Measurements from ENCODE around the gene PPARD. TPM values are rescaled to one million over a fixed set of nuclear protein-coding genes. Genes with fewer than 3 reads are reported as not detected.

PPARD gene
- total RNA-seq, 4 donors from 2014 or later: 6.3 to 16.7 (median 12.0) TPM

- peaks cover 68 to 82% of the 10 kb centered on the region in 2 donors for H3K4me1 ChIP-seq
- DNase-seq (peak in 1 of 2 donors; percentile 62), ATAC-seq (no peak)
- no peaks in the 10 kb centered on the region for H3K9me3 ChIP-seq
- peak overlapping the region; percentile 22 to 94 (median 62) for H3K27ac ChIP-seq
- intact Hi-C loops (cut with DNase I; ENCODE audit: low total_unique reads) (loop anchor here (10.0 kb wide), 1 partner anchor 1621 kb away; the partner anchor contains the start of gene IP6K3), in situ Hi-C loops (cut with MboI; ENCODE audit: low sequenced_read_pairs in 4 of 4) (no loop called here)
- no peaks in the 10 kb centered on the region for H3K27me3 ChIP-seq
- no peaks in the 10 kb centered on the region for H3K36me3 ChIP-seq
- TF ChIP-seq CTCF (IDR thresholded peaks at IDR 0.05 in 4 of 5, conservative IDR thresholded peaks at IDR 0.05 in 1 of 5) (no peak), POLR2A (IDR thresholded peaks at IDR 0.05) (no peak)
- no peak overlapping the region for H3K4me3 ChIP-seq
Measured at GRCh38 chr6:35365594-35366203, 23.3 kb downstream of the PPARD start.

DNA sequence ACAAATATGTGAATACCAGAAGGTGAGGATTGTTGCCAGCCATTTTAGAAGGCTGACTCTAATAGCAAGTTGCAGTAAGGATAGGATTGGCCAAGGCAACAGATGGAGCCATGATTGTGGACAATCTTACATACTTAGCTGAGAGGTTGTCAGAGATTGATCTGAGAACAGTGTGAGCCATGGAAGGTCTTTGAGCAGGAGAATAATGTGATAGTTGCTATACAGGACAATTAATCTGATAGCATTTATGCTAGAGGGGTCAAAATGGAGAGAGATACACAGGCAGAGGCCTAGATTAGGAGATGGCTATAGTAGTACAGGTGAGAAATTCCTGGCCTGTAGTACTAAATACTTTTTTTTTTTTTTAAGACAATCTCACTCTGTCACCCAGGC is 23.8 kb downstream of the PPARD start:
- Histone ChIP-seq H3K4me1 (peaks cover 68 to 82% of the 10 kb centered on the region in 2 donors), H3K9me3 (no peaks in the 10 kb centered on the region), H3K4me3 (no peak overlapping the region), H3K27ac (peak overlapping the region; percentile 14 to 94 (median 62)), H3K36me3 (no peaks in the 10 kb centered on the region), H3K27me3 (no peaks in the 10 kb centered on the region)
- in situ Hi-C loops (cut with MboI; ENCODE audit: low sequenced_read_pairs in 4 of 4) (no loop called here), intact Hi-C loops (cut with DNase I; ENCODE audit: low total_unique reads) (loop anchor here (10.0 kb wide), 1 partner anchor 1621 kb away; the partner anchor contains the start of gene IP6K3)
- TF ChIP-seq CTCF (IDR thresholded peaks at IDR 0.05 in 4 of 5, conservative IDR thresholded peaks at IDR 0.05 in 1 of 5) (no peak), POLR2A (IDR thresholded peaks at IDR 0.05) (no peak)
- ATAC-seq (no peak), DNase-seq (no peak)

DNA sequence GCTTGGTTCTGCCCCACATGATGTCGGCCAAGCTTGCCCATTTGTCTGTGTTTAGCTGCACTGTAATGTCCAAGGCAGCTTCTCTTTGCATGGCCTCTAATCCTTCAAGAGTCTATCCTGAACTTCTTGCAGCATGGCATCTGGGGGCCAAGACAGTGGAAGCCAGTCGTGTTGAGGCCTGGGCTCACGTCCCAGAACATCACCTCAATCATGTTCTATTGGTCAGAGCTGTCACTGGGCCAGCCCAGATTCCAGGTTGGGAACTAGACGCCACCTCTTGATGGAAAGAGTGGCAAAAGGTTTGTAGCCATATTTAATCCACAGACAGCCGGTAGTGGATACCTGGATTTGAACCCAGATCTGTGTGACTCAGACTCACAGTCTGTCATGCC is 25.3 kb downstream of the PPARD start:
- TF ChIP-seq CTCF (IDR thresholded peaks at IDR 0.05 in 4 of 5, conservative IDR thresholded peaks at IDR 0.05 in 1 of 5) (no peak), POLR2A (IDR thresholded peaks at IDR 0.05) (no peak)
- DNase-seq (peak; percentile 24 to 70), ATAC-seq (peak in 1 of 2 donors; percentile 13)
- no peaks in the 10 kb centered on the region for H3K9me3 ChIP-seq
- in situ Hi-C loops (cut with MboI; ENCODE audit: low sequenced_read_pairs in 4 of 4): no loop called here
- peak overlapping the region; percentile 40 to 94 (median 70) for H3K27ac ChIP-seq
- H3K27me3 ChIP-seq: no peaks in the 10 kb centered on the region
- peaks cover 66 to 80% of the 10 kb centered on the region in 2 donors for H3K4me1 ChIP-seq
- no peak overlapping the region for H3K4me3 ChIP-seq
- intact Hi-C loops (cut with DNase I; ENCODE audit: low total_unique reads): loop anchor here (10.0 kb wide), 1 partner anchor 1623 kb away; the partner anchor contains the start of gene IP6K3
- H3K36me3 ChIP-seq: no peaks in the 10 kb centered on the region

GRCh38 chr6:35368038-35368887 is 25.9 kb downstream of the PPARD start:
- peak overlapping the region; percentile 47 to 94 (median 90) for H3K27ac ChIP-seq
- H3K36me3 ChIP-seq: no peaks in the 10 kb centered on the region
- in situ Hi-C loops (cut with MboI; ENCODE audit: low sequenced_read_pairs in 4 of 4) (no loop called here), intact Hi-C loops (cut with DNase I; ENCODE audit: low total_unique reads) (loop anchor here (10.0 kb wide), 1 partner anchor 1623 kb away; the partner anchor contains the start of gene IP6K3)
- ATAC-seq (no peak), DNase-seq (no peak)
- H3K4me1 ChIP-seq: peaks cover 63 to 75% of the 10 kb centered on the region in 2 donors
- no peaks in the 10 kb centered on the region for H3K27me3 ChIP-seq
- H3K9me3 ChIP-seq: no peaks in the 10 kb centered on the region
- TF ChIP-seq POLR2A (IDR thresholded peaks at IDR 0.05) (no peak), CTCF (IDR thresholded peaks at IDR 0.05 in 4 of 5, conservative IDR thresholded peaks at IDR 0.05 in 1 of 5) (no peak)
- H3K4me3 ChIP-seq: no peak overlapping the region

All from gastrocnemius medialis (tissue), 4 donors.